Measurements from ENCODE around the gene AOC1.

AOC1 gene

GRCh38 chr7:150846291-150847115 lies 5.8 kb upstream of the AOC1 start:
- POLR2A ChIA-PET, result no interaction called here
- CTCF ChIA-PET, result no interaction called here
- no peak for TF ChIP-seq ZNF791 (tag by site-specific recombination; IDR thresholded peaks at IDR 0.05)
- Histone ChIP-seq H3K4me1 (ENCODE audit: control insufficient read depth, insufficient read depth, low read length) (no peaks in the 10 kb centered on the region), H3K4me3 (ENCODE audit: low read depth, low read length) (no peak overlapping the region), H3K27ac (ENCODE audit: extremely low read depth, low read depth, low read length) (no peak overlapping the region), H3K9me3 (ENCODE audit: control insufficient read depth, insufficient read depth, low read depth, low read length) (no peaks in the 10 kb centered on the region), H3K36me3 (ENCODE audit: control insufficient read depth in 2 of 2, insufficient read depth in 1 of 2, low read length in 2 of 2) (no peaks in the 10 kb centered on the region)

DNA sequence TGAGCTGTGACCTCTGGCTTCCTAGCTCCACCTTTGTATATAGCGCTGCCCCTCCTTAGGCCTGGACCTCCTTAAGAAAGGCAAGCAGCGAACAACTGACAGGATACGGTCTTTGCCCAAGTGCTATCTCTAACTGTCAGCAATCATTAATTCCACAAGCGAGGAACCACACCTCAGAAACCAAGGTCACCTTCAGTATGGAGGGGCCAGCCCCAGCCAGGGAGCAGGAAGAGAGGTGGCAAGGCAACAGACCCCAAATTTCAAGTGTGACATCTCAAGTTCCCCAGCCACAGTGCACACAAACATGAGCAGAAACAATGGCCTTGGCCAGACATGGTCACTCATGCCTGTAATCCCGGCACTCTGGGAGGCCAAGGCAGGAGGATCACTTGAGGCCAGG lies 4.8 kb upstream of the AOC1 start:
- POLR2A ChIA-PET, result no interaction called here
- no peaks in the 10 kb centered on the region for H3K4me1 ChIP-seq (ENCODE audit: control insufficient read depth, insufficient read depth, low read length)
- CTCF ChIA-PET, result no interaction called here
- no peak overlapping the region for H3K4me3 ChIP-seq (ENCODE audit: low read depth, low read length)
- no peak for TF ChIP-seq ZNF776 (tag by site-specific recombination; IDR thresholded peaks at IDR 0.05; ENCODE audit: borderline replicate concordance)
- no peak for TF ChIP-seq ZFP37 (tag by site-specific recombination; IDR thresholded peaks at IDR 0.05)
- no peak for TF ChIP-seq SP3 (tag by site-specific recombination; IDR thresholded peaks at IDR 0.05)
- TF ChIP-seq ZNF239 (tag by site-specific recombination; IDR thresholded peaks at IDR 0.05), result no peak
- no peak for TF ChIP-seq ZNF157 (tag by site-specific recombination; IDR thresholded peaks at IDR 0.05)
- TF ChIP-seq ZNF677 (tag by site-specific recombination; IDR thresholded peaks at IDR 0.05), result no peak
- TF ChIP-seq ZNF701 (tag by site-specific recombination; IDR thresholded peaks at IDR 0.05), result no peak
- TF ChIP-seq GLI2 (tag by site-specific recombination; IDR thresholded peaks at IDR 0.05; ENCODE audit: borderline replicate concordance, low read depth), result no peak
- no peak for TF ChIP-seq HOXC10 (CRISPR knock-in tag; IDR thresholded peaks at IDR 0.05)
- no peak for TF ChIP-seq ZBTB20 (tag by site-specific recombination; IDR thresholded peaks at IDR 0.05)
- TF ChIP-seq ZBTB7A (tag by site-specific recombination; IDR thresholded peaks at IDR 0.05; ENCODE audit: low read depth), result no peak
- no peak for TF ChIP-seq ZBTB48 (tag by site-specific recombination; IDR thresholded peaks at IDR 0.05)
- TF ChIP-seq IKZF3 (tag by site-specific recombination; IDR thresholded peaks at IDR 0.05), result no peak
- no peak for TF ChIP-seq ZNF221 (tag by site-specific recombination; IDR thresholded peaks at IDR 0.05; ENCODE audit: borderline replicate concordance)
- TF ChIP-seq HOXD13 (CRISPR knock-in tag; IDR thresholded peaks at IDR 0.05; ENCODE audit: borderline replicate concordance), result no peak
- H3K27ac ChIP-seq (ENCODE audit: extremely low read depth, low read depth, low read length), result no peak overlapping the region
- H3K9me3 ChIP-seq (ENCODE audit: control insufficient read depth, insufficient read depth, low read depth, low read length), result no peaks in the 10 kb centered on the region
- H3K36me3 ChIP-seq (ENCODE audit: control insufficient read depth in 2 of 2, insufficient read depth in 1 of 2, low read length in 2 of 2), result no peaks in the 10 kb centered on the region

GRCh38 chr7:150848111-150848510 lies 4.2 kb upstream of the AOC1 start:
- Histone ChIP-seq H3K27ac (ENCODE audit: extremely low read depth, low read depth, low read length) (no peak overlapping the region), H3K4me3 (ENCODE audit: low read depth, low read length) (no peak overlapping the region), H3K9me3 (ENCODE audit: control insufficient read depth, insufficient read depth, low read depth, low read length) (no peaks in the 10 kb centered on the region), H3K4me1 (ENCODE audit: control insufficient read depth, insufficient read depth, low read length) (no peaks in the 10 kb centered on the region), H3K36me3 (ENCODE audit: control insufficient read depth in 2 of 2, insufficient read depth in 1 of 2, low read length in 2 of 2) (no peaks in the 10 kb centered on the region)
- ChIA-PET CTCF (no interaction called here), POLR2A (no interaction called here)
- TF ChIP-seq KLF7 (tag by site-specific recombination; IDR thresholded peaks at IDR 0.05; ENCODE audit: borderline replicate concordance) (no peak), ZFHX2 (tag by site-specific recombination; conservative IDR thresholded peaks at IDR 0.05) (0 out of 2 replicates have a peak, but pooled peaks have one; percentile 14), EGR2 (tag by site-specific recombination; IDR thresholded peaks at IDR 0.05; ENCODE audit: low read depth) (peak; percentile 27; the same call in 1 of the 2 replicates)

DNA sequence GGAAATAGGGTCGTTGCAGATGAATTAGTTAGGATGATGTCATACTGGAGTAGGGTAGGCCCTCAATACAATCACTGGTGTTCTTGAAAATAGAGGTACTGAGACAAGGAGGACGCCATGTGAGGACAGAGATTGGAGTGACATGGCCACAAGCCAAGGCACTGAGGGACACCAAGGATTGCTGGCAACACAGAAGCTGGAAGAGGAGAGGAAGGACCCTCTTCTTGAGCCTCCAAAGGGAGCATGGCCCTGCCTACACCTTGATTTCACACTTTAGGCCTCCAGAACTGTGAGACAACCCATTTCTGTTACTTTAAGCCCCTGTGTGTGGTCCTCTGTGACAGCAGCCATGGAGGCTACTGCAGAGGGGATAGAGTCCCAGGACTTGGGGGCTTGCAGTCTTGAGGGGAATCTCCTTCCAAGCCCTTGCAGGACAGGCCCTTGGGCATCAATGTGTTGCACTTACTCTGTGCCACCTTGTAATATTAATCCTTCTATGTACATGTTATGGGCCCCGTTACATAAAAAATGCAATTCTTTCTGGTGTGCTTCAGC lies 3.7 kb upstream of the AOC1 start:
- ChIA-PET CTCF (no interaction called here), POLR2A (no interaction called here)
- H3K4me1 ChIP-seq (ENCODE audit: control insufficient read depth, insufficient read depth, low read length), result no peaks in the 10 kb centered on the region
- no peaks in the 10 kb centered on the region for H3K9me3 ChIP-seq (ENCODE audit: control insufficient read depth, insufficient read depth, low read depth, low read length)
- TF ChIP-seq, protein P1, sequence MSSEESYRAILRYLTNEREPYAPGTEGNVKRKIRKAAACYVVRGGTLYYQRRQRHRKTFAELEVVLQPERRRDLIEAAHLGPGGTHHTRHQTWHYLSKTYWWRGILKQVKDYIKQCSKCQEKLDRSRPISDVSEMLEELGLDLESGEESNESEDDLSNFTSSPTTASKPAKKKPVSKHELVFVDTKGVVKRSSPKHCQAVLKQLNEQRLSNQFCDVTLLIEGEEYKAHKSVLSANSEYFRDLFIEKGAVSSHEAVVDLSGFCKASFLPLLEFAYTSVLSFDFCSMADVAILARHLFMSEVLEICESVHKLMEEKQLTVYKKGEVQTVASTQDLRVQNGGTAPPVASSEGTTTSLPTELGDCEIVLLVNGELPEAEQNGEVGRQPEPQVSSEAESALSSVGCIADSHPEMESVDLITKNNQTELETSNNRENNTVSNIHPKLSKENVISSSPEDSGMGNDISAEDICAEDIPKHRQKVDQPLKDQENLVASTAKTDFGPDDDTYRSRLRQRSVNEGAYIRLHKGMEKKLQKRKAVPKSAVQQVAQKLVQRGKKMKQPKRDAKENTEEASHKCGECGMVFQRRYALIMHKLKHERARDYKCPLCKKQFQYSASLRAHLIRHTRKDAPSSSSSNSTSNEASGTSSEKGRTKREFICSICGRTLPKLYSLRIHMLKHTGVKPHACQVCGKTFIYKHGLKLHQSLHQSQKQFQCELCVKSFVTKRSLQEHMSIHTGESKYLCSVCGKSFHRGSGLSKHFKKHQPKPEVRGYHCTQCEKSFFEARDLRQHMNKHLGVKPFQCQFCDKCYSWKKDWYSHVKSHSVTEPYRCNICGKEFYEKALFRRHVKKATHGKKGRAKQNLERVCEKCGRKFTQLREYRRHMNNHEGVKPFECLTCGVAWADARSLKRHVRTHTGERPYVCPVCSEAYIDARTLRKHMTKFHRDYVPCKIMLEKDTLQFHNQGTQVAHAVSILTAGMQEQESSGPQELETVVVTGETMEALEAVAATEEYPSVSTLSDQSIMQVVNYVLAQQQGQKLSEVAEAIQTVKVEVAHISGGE (tag by site-specific recombination; conservative IDR thresholded peaks at IDR 0.05; ENCODE audit: low read depth), result no peak
- 0 out of 2 replicates have a peak, but pooled peaks have one; percentile 26 for TF ChIP-seq ATF2 (tag by site-specific recombination; IDR thresholded peaks at IDR 0.05; ENCODE audit: low read depth)
- no peaks in the 10 kb centered on the region for H3K36me3 ChIP-seq (ENCODE audit: control insufficient read depth in 2 of 2, insufficient read depth in 1 of 2, low read length in 2 of 2)
- no peak overlapping the region for H3K27ac ChIP-seq (ENCODE audit: extremely low read depth, low read depth, low read length)
- no peak overlapping the region for H3K4me3 ChIP-seq (ENCODE audit: low read depth, low read length)
